H4 (cell line): ENCODE measurements around the gene DTD1. TPM values are rescaled to one million over a fixed set of nuclear protein-coding genes. Genes with fewer than 3 reads are reported as not detected.

Source experiments
- DNase-seq: peaks from one replicate; pipeline ENCODE4 v3.0.0-alpha.2; 2015; ENCODE audit warnings: low spot score
- total RNA-seq: library from RNA; depleted of rRNA; stranded (reverse); fragments of >200 nt; shearing (Covaris generic); gene quantifications from 2 replicates; pipeline ENCODE4 v1.2.3, GENCODE V29; 2014

Gene DTD1
- total RNA-seq, 1 experiment from 2014 or later = 78.0 TPM

- DNase-seq = no peak
Observed at GRCh38 chr20:18615020-18615650, 27.3 kb downstream of the DTD1 start.

GRCh38 chr20:18621004-18621403 lies 33.1 kb downstream of the DTD1 start:
- DNase-seq = no peak

DNA sequence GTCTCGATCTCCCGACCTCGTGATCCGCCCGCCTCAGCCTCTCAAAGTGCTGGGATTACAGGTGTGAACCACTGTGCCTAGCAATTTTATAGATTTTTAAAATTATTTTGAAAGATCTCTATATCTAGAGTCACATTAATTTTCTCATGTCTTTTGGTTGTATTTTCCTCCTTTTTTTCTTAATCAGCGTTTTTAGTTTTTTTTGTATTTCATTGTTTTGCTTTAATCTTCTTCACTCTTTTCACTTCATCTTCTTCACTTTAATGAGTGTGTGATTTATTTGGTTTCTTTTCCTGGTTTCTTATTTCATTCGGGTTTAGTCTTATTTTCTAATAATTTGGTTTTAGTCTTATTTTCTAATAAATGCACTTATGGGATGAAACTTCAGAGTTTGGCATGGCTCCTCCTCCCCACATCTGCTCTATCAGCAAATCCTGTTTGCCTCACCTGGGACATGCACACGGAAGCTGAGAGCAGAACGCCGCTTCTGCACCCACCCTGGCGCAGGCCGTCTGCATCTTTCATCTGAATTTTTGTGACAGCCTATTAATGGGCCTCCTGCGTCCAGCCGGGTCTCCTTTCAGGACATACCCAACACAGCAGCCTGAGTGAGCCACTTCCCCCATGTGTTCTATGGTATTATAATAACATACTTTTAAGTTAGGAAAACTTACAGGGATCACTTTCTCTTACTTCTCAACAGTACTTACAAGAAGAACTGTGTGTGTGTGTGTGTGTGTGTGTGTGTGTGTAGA lies 35.5 kb downstream of the DTD1 start:
- DNase-seq = no peak

DNA sequence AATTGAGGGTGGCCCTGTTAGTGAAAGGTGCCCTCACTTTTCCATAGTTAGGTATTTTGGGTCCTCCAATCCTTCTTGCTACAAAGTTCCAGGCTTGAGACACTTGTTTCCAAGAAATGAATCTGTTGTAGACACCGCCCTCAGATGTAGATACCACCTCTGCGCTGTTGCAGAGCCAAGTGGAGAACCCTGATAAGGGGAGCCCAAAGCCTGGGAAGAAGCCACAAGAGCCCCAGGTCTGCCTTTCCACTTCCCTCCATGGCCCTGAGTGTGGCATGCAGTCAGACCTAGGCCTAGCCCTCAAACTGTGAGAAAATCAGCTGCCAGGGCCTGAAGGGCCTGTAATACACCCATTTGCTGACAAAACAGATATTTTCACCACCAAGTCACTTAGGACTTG lies 37.1 kb downstream of the DTD1 start:
- DNase-seq = no peak

- DNase-seq = no peak
Observed at GRCh38 chr20:18625907-18626655, 38.2 kb downstream of the DTD1 start.

DNA sequence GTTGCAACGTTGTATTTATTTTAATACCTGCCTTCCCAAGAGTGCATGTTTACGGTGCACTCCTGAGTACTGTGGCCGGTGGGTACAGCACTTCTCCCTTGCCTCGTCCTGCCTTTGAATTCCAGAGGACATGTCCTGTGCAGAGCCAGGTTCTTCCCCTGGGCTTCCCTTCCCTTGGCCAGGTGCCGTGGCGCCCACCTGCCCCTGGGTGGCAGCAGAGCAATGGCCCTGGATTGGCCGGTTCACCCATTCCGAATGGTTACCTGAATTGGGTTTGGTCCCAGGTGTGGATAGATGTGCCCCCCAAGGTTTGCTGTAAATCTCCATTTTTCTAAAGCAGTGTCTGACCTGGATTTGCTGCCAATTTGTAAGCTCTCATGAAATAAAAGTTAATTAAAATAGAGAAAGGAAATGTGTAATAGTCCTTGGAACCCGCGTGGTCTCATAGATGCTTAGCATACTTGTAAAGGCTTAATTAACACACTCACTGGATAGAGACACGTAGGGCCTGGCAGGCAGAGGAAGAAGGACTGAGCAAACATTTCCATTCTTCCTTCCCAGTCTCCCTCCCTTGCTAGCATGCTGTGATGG lies 40.6 kb downstream of the DTD1 start:
- no peak for DNase-seq

DNA sequence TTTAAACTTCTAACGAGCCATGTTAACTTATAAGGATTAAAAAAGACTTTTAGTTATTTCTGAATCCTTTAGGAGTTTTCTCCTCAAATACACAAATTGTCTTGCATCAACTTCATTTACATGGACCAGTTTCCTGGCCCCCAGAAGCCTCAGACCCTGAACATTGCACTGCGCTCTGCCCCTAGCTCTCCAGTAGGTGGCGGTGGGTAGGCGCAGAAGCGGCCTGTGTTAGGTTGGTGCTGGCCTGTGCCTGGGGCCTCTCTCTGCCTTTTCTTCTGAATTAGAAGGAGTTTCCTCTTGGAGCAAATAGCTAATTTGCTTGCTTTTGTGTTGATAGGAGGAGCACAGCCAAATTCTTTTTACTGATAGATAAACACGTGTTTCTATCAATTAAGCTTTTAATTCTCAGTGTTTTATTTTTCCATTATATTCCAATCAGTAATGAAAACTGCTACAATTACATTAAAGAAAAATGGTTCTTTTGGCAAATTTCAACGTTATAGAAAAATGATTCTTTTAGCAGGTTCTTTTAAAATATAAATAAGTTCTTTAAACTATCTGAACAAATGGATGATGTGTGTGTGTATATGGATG lies 44.4 kb downstream of the DTD1 start:
- DNase-seq = peak; percentile 38

GRCh38 chr20:18633411-18633810 lies 45.6 kb downstream of the DTD1 start:
- no peak for DNase-seq

DNA sequence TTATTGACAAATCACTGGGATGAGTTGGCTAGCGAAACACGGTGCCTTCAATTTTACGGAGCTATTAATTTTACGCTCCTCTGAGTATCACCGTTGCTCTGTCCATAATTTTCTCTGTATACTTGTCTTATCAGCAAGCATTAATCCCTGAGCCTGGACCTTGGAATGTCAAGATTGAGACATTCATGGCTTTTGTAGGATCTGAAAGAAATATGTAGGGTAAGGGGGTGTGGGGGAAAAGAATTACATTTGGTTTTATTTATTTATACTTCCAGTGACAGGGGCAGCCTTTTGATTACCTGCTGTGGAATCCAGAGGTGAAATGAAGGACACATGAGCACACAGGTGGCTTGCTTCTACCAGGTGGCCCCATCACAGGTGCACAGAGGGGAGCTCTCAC lies 46.6 kb downstream of the DTD1 start:
- no peak for DNase-seq

GRCh38 chr20:18635380-18635779 lies 47.5 kb downstream of the DTD1 start:
- DNase-seq = no peak

DNA sequence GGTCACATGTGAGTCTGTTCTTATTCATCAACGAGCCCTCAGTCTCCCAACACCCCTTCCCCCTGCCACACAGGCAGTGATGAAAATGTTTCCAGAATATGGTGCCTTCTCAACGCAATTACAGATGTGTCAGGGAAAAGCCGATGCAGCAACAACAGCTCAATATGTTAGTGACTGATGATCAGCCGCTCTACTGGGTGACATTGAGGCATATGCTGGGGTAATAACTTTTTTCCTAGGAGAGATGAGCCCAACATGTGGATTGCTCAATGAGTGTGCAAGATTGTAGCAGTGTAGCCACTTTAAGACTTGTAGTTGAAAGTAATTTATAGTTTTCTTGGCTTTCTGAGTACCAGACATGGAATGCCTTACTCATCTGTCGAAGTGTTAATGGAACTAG lies 49.4 kb downstream of the DTD1 start:
- no peak for DNase-seq

DNA sequence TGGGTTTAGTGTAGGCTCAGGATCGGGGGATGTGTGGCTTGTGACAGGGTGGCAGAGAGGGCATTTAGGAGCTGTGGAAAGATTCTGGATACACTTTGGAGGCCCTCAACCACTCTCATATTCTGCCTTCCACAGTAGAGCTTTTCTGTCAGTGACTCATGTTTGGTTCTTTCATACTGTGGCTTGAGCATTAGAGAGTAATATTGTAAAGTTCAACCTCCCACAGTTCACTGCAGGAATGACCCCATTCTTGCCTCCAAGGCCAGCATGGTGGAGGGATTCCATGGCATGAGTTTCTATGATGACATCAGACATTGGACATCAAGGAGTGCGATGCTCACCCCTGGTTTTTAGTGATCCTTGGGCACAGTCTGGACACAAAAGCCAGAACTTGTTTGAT lies 50.9 kb downstream of the DTD1 start:
- DNase-seq = no peak

GRCh38 chr20:18639501-18639979 lies 51.7 kb downstream of the DTD1 start:
- DNase-seq = no peak

DNA sequence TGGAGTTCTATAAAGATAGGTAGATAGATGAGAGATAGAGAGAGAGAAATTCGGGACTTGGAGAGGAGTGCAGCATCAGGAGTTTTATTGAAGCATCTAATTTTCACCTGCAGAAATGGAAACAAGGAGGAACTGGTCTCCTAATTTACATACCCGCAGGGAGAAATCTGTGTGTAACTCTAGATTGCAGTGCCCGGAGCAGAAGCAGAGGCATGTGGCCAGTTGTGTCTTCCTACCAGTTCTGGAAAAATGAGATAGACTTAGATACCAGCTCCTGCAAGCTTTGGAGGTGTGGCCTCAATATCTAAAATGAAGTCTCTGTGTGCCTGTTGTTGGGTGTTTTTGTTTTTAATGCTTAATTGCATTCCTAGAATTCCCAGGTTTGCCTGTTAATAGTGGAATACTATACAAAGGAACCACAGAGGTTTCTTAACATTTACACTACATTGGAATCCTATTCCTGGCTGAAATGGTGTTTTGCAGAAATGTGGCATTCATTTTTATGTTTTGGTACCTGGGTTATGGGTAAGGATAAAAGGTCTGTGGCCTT lies 57.4 kb downstream of the DTD1 start:
- DNase-seq = no peak

- DNase-seq = no peak
Observed at GRCh38 chr20:18645851-18646250, 58.0 kb downstream of the DTD1 start.

DNA sequence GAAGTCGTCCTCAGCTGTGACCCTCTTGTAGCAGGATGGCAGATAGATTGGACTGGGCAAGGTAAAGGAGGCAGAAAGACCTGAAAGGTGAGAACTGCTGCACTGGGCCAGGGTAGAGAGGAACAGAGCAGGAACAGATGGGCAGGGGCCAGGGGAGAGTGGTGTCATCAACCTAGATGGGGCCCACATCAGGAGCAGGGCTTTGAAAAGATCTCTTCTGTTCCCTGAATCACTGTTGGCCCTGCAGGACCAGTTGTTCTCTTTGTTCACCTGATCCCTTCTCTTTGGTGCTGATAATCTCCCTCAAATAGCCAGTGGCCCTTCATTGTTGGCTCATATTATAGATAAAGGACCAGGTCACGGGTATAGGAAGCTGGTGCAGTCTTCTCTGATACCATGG lies 59.9 kb downstream of the DTD1 start:
- DNase-seq = no peak

GRCh38 chr20:18650224-18650623 lies 62.4 kb downstream of the DTD1 start:
- DNase-seq = no peak

GRCh38 chr20:18653736-18654447 lies 66.0 kb downstream of the DTD1 start:
- no peak for DNase-seq

DNA sequence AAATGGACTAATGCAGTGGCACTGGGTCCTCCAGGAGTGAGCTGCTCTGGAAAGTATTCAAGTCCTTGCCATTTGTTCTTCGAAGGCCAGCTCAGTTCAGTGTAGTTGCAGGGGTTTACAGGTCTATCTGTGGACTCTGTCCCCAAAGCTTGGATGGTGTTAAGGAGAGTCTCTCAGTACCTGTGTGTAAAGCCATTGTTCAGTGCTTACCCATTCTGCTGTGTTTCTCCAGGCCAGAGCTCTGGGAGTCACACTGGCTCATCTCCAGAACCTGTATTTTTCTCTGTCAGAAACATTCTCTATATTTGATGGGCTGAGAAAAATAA lies 66.6 kb downstream of the DTD1 start:
- no peak for DNase-seq

GRCh38 chr20:18657575-18657974 lies 69.7 kb downstream of the DTD1 start:
- no peak for DNase-seq
